Vagina (tissue), 2 donors: Measurements from ENCODE around the gene ENSA. TPM values are rescaled to one million over a fixed set of nuclear protein-coding genes. Genes with fewer than 3 reads are reported as not detected.
A peak's percentile ranks its signal among the peaks of the same experiment; 100 is the strongest.
"Not testable (repeated sequence)": the region's sequence is repeated elsewhere in the genome, so short reads cannot be mapped to it uniquely, and the experiment has no call there.

Experiments
- DNase-seq, 2 donors: peaks; one replicate each; pipeline ENCODE4 v3.0.0-alpha.2; 2017; ENCODE audit errors: extremely low spot score in 2 of 2
- H3K27ac ChIP-seq: fragments of 200-600 bp; sonication (generic); one replicate; pipeline ENCODE4 v1.5.1; 2019
- H3K27me3 ChIP-seq: fragments of 200-600 bp; sonication (generic); one replicate; pipeline ENCODE4 v1.5.1; 2019
- H3K36me3 ChIP-seq, 2 donors: fragments of 200-600 bp; sonication (generic); one replicate each; pipeline ENCODE4 v1.5.1; 2017 to 2019
- H3K4me1 ChIP-seq: fragments of 200-600 bp; sonication (generic); one replicate; pipeline ENCODE4 v1.5.1; 2019
- H3K4me3 ChIP-seq, 2 donors: fragments of 200-600 bp; sonication (generic); 1 replicate in 1 of 2; 2 replicates in 1 of 2; pipeline ENCODE4 v1.5.1; 2016 to 2019
- H3K9me3 ChIP-seq: fragments of 200-600 bp; sonication (generic); one replicate; pipeline ENCODE4 v1.5.1; 2019
- POLR2A ChIP-seq, 2 donors: fragments of 450-650 bp; IDR thresholded peaks; one replicate each; pipeline ENCODE4 v1.6.1; 2017; ENCODE audit warnings: antibody characterized with exemption in 2 of 2, mild to moderate bottlenecking in 2 of 2, moderate library complexity in 2 of 2
- POLR2AphosphoS5 ChIP-seq, 2 donors: sonication (generic); formaldehyde crosslinking; IDR thresholded peaks; one replicate each; pipeline ENCODE4 v1.9.0; 2017; ENCODE audit warnings: antibody characterized with exemption in 2 of 2, mild to moderate bottlenecking in 2 of 2, low read depth in 1 of 2; ENCODE audit not compliant: insufficient read depth in 1 of 2
- intact Hi-C: fragments of 100-400 bp; cut with DNase I; formaldehyde crosslinking; loops from one replicate; pipeline ENCODE4 v1.15.1; 2023
- total RNA-seq: library from RNA; depleted of rRNA; stranded (reverse); fragments of >200 nt; gene quantifications from one replicate; pipeline ENCODE4 v1.2.3, GENCODE V29; 2016
- TF ChIP-seq, protein P1 (sequence below), 3 experiments: fragments of 450-650 bp in 2 of 3; fragments of 200-600 bp in 1 of 3; sonication (generic) in 1 of 3; IDR thresholded peaks; one replicate each; pipeline ENCODE4 v1.5.1; 2017 to 2019; ENCODE audit warnings: antibody characterized with exemption in 3 of 3, mild to moderate bottlenecking in 2 of 3, moderate library complexity in 2 of 3

Gene ENSA
- total RNA-seq, 1 donor from 2014 or later = 117 TPM

DNA sequence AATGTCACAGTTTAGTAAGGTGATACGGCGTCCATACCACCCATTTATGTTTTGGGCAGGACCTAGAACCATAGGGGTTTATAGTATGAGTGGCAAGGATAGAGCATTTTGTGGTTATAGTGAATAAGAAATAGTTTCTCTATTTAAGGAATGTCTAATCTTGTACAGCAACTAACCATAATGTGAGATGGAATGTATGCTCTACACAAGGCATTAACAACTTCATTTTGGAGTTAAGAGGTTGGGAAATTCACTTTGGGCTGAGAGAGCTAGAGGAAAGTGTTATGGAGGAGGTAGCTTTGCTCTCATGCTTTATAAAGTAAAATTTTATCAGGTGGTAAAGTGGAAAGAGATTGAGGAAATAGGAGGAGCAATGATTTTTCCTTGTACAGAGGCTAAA lies 47.0 kb downstream of the ENSA start:
- no peaks in the 10 kb centered on the region for H3K27me3 ChIP-seq
- H3K27ac ChIP-seq = no peak overlapping the region
- H3K36me3 ChIP-seq = peaks cover 0 to 11% of the 10 kb centered on the region in 2 donors
- H3K4me3 ChIP-seq = no peak overlapping the region
- H3K4me1 ChIP-seq = peaks cover 9% of the 10 kb centered on the region
- no peaks in the 10 kb centered on the region for H3K9me3 ChIP-seq
- TF ChIP-seq POLR2A (IDR thresholded peaks at IDR 0.05) = no peak
- no peak for TF ChIP-seq POLR2AphosphoS5 (IDR thresholded peaks at IDR 0.05; ENCODE audit: insufficient read depth in 1 of 2, low read depth in 1 of 2)
- TF ChIP-seq, protein P1, sequence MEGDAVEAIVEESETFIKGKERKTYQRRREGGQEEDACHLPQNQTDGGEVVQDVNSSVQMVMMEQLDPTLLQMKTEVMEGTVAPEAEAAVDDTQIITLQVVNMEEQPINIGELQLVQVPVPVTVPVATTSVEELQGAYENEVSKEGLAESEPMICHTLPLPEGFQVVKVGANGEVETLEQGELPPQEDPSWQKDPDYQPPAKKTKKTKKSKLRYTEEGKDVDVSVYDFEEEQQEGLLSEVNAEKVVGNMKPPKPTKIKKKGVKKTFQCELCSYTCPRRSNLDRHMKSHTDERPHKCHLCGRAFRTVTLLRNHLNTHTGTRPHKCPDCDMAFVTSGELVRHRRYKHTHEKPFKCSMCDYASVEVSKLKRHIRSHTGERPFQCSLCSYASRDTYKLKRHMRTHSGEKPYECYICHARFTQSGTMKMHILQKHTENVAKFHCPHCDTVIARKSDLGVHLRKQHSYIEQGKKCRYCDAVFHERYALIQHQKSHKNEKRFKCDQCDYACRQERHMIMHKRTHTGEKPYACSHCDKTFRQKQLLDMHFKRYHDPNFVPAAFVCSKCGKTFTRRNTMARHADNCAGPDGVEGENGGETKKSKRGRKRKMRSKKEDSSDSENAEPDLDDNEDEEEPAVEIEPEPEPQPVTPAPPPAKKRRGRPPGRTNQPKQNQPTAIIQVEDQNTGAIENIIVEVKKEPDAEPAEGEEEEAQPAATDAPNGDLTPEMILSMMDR (IDR thresholded peaks at IDR 0.05) = no peak
- intact Hi-C loops = no loop called here
- DNase-seq = no peak

DNA sequence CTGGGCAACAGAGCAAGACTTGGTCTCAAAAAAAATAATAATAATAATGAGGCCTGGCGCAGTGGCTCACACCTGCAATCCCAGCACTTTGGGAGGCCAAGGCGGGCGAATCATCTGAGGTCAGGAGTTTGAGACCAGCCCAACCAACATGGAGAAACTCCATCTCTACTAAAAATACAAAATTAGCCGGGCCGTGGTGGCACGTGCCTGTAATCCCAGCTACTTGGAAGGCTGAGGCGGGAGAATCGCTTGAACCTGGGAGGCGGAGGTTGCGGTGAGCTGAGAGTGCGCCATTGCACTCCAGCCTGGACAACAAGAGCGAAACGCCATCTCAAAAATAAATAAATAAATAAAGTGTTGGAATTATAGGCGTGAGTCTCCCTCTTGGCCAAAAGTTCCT lies 47.5 kb downstream of the ENSA start:
- DNase-seq, H3K4me3 ChIP-seq, H3K27ac ChIP-seq, H3K9me3 ChIP-seq, intact Hi-C loops, H3K4me1 ChIP-seq, H3K27me3 ChIP-seq: not testable (repeated sequence)
- peaks cover 0 to 15% of the 10 kb centered on the region in 2 donors for H3K36me3 ChIP-seq

DNA sequence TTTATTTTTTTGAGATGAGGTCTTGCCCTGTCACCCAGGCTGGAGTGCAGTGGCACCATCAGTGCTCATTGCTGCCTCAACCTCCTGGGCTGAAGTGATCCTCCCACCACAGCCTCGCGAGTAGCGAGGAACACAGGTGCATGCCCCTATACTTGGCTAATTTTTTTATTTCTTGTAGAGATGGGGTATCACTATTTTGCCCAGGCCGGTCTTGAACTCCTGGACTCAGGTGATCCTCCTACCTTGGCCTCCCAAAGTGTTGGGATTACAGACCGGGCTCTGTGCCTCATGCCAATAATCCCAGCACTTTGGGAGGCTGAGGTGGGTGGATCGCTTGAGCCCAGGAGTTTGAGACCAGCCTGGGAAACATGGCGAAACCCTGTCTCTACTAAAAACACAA lies 48.0 kb downstream of the ENSA start:
- H3K4me3 ChIP-seq, DNase-seq, H3K9me3 ChIP-seq, H3K4me1 ChIP-seq, H3K27me3 ChIP-seq, intact Hi-C loops: not testable (repeated sequence)
- Histone ChIP-seq H3K27ac (peak overlapping the region; percentile 100), H3K36me3 (peaks cover 0 to 20% of the 10 kb centered on the region in 2 donors)

DNA sequence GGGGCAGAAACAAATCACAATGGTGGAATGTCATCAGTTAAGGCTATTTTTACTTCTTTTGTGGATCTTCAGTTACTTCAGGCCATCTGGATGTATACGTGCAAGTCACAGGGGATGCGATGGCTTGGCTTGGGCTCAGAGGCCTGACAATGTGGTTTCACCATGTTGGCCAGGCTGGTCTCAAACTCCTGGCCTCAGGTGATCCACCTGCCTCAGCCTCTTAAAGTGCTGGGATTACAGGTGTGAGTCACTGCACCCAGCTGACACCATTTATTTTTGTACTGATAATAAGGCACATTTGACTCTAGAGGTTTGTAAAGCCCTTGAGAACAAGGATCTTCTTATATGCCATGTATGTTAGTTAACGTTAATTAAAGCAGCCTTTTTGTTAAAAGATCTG lies 48.4 kb downstream of the ENSA start:
- H3K9me3 ChIP-seq, H3K4me3 ChIP-seq, intact Hi-C loops, H3K27me3 ChIP-seq, DNase-seq: not testable (repeated sequence)
- peak overlapping the region; percentile 100 for H3K27ac ChIP-seq
- H3K36me3 ChIP-seq = peaks cover 0 to 24% of the 10 kb centered on the region in 2 donors
- peaks cover 13% of the 10 kb centered on the region for H3K4me1 ChIP-seq

DNA sequence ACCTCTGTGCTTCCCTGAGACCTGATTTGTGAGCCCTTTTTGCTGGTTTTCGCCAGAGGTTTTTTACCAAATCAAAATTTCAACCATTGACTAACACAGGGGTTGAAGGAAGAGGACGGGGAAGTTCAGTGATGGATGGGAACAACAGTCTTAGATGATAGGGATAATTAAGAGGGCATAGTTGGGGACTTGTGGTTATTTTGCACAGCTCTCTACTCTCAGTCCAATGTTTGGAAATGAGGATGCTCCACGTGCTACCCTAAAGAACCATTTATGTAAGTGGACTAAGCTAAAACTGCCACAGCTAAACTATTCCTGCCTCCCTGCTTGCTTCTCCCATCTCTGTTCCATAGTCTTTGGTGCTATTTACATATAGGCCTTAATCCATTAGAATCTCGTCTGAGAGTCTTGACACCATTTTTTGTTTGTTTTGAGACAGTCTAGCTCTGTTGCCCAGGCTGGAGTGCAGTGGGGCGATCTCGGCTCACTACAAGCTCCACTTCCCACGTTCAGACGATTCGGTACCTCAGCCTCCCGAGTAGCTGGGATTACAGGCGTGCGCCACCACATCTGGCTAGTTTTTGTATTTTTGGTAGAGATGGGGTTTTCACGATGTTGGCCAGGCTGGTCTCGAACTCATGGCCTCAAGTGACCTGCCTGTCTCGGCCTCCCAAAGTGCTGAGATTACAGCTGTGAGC lies 49.3 kb downstream of the ENSA start:
- peaks cover 0 to 32% of the 10 kb centered on the region in 2 donors for H3K36me3 ChIP-seq
- no peaks in the 10 kb centered on the region for H3K27me3 ChIP-seq
- no peak for DNase-seq
- H3K9me3 ChIP-seq = no peaks in the 10 kb centered on the region
- peak in 1 of 2 donors; percentile 2 for TF ChIP-seq POLR2A (IDR thresholded peaks at IDR 0.05)
- TF ChIP-seq, protein P1 (IDR thresholded peaks at IDR 0.05) = no peak
- intact Hi-C loops = loop anchor here (5.0 kb wide), 1 partner anchor 37 kb away; no protein-coding TSS in a partner anchor
- peak overlapping the region; percentile 86 to 99 for H3K4me3 ChIP-seq
- peaks cover 21% of the 10 kb centered on the region for H3K4me1 ChIP-seq
- H3K27ac ChIP-seq = peak overlapping the region; percentile 100

DNA sequence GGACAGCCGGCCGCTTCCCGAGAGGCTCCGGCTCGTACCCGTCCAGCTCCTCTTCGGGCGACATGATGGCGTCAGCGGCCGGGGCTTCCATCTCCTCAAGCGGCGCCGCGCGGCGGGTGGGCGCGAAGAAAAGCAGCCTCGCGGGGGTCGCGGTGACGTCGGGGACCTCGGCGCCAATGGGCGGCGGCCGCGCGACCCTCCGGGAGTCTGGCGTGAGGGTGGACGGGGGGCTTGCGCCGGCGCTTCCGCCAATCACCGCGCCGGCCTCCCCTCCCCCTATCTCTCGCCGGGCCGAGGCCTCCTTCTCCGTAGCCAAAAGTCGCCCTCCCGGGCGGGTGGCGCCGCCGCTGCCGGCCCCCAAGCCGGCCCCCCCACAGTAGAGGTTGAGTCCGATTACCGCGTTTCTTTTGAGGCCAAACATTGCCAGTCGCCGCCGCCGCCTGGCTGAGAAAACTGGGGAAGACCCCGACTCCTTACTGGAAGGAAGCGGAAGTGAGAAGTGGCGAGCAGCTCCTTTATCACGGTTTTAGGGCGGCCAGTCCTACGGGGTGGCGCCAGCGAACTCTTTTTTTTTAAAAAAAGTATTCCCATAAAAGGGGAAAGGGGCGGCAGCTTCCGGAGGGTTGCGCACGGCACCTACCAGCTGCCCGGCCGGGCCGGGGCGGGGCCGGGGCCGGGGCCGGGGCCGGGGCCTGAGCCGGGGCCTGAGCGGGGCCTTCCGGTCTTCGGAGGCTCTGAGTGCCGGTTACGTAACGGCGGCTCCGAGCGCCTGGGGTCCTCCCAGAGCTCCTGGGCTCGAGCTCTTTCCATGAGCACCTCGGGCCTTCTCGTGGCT lies 50.1 kb downstream of the ENSA start, which contains the start of gene MCL1:
Gene MCL1, minus strand, starts transcription at position 501 of the 835 bp plus-strand sequence. Its CDS starts 80 bp downstream, at position 421.
- DNase-seq = peak in 1 of 2 donors; percentile 97
- no peaks in the 10 kb centered on the region for H3K27me3 ChIP-seq
- no peaks in the 10 kb centered on the region for H3K9me3 ChIP-seq
- H3K4me1 ChIP-seq = peaks cover 29% of the 10 kb centered on the region
- peak; percentile 93 to 98 for TF ChIP-seq POLR2AphosphoS5 (IDR thresholded peaks at IDR 0.05; ENCODE audit: insufficient read depth in 1 of 2, low read depth in 1 of 2)
- TF ChIP-seq, protein P1 (IDR thresholded peaks at IDR 0.05) = no peak
- TF ChIP-seq POLR2A (IDR thresholded peaks at IDR 0.05) = peak; percentile 52 to 97
- H3K27ac ChIP-seq = peak within 1 kb of the TSS; percentile 100
- H3K36me3 ChIP-seq = peaks cover 0 to 40% of the 10 kb centered on the region in 2 donors
- H3K4me3 ChIP-seq = peak within 1 kb of the TSS; percentile 86 to 99
- intact Hi-C loops = loop anchor here (5.0 kb wide), 1 partner anchor 38 kb away; no protein-coding TSS in a partner anchor
